NT2/D1 (cell line): ENCODE results near the gene HIPK2.

Experiments
- SUZ12 ChIP-seq: IDR thresholded peaks from 2 replicates; pipeline ENCODE4 v1.6.1; 2011; ENCODE audit not compliant: insufficient read length, insufficient read depth; ENCODE audit errors: extremely low read depth
- YY1 ChIP-seq: IDR thresholded peaks from 2 replicates; pipeline ENCODE4 v1.6.1; 2011; ENCODE audit not compliant: insufficient read length, insufficient read depth

DNA sequence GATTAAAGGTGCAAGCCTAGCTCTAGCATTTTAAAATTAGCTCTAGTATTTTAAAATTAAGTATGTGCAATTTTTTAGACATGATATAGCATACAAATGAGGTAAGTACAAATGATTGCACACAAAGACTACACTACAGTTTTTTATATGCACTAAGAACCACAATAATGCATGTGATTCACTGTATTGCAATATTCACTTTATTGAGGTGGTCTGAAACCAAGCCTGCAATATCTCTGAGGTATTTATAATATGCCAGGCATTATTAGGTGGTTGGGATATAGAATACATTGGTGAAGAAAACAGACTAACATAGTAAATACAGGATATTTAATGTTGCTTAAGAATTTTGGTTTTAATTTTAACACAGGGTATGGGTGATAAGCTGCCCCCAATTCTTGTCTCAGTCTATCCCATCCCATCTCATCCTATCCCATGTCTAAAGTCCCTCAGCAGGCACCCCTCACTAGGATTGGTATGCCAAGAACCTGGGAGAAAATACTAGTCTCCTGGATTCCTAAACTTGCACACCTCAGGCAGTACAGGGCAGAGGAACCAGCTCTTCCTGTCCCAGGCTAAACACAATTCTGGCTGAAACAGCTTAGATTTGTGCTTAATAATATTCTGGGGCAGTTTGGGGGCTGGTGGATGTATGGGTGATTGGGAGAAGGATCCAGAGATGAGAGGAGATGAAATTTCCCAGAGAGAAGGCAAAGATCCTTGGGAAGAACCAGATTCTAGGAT lies 90.4 kb downstream of the HIPK2 start:
- TF ChIP-seq YY1 (no peak), SUZ12 (no peak)
